Airway epithelial cell (primary cell): ENCODE results near the gene CRTC1. TPM values are rescaled to one million over a fixed set of nuclear protein-coding genes. Genes with fewer than 3 reads are reported as not detected.

Source experiments
- total RNA-seq: library from RNA; depleted of rRNA; stranded (reverse); fragments of >200 nt; gene quantifications from 2 replicates; pipeline ENCODE4 v1.2.3, GENCODE V29; 2015

CRTC1 gene
- total RNA-seq: 2.1 and 3.2 TPM in 2 replicates

GRCh38 chr19:18683109-18683957 lies at the start of gene CRTC1:
TSS of gene CRTC1 (plus strand) at chr19:18683680. CDS start at chr19:18683703, 23 bp downstream.

GRCh38 chr19:18636969-18637629 lies 46.4 kb upstream of the CRTC1 start, which contains the start of gene KLHL26:
TSS of gene KLHL26 (plus strand) at chr19:18637028. CDS start at chr19:18637055, 27 bp downstream.

GRCh38 chr19:18790566-18791314 lies 107.3 kb downstream of the CRTC1 start, which contains the start of gene COMP:
TSS of gene COMP (minus strand) at chr19:18791305. CDS start at chr19:18791269, 36 bp downstream.

GRCh38 chr19:18831524-18832305 lies 148.2 kb downstream of the CRTC1 start, which contains the start of gene UPF1:
TSS of gene UPF1 (plus strand) at chr19:18831959. CDS start at chr19:18832210, 251 bp downstream.

Other genes with a start within 250 kb of the CRTC1 start
- 26.8 and 44.0 TPM in 2 replicates for gene ISYNA1, start 245.5 kb upstream of the CRTC1 start, total RNA-seq
- gene ELL, start 161.6 kb upstream of the CRTC1 start, total RNA-seq: 12.5 and 16.2 TPM in 2 replicates
- 364 and 413 TPM in 2 replicates for gene FKBP8, start 140.1 kb upstream of the CRTC1 start, total RNA-seq
- gene KXD1, start 125.8 kb upstream of the CRTC1 start, total RNA-seq: 105 and 162 TPM in 2 replicates
- gene UBA52, start 111.8 kb upstream of the CRTC1 start, total RNA-seq: 1,269 and 1,304 TPM in 2 replicates
- 143 and 194 TPM in 2 replicates for gene REX1BD, start 94.9 kb upstream of the CRTC1 start, total RNA-seq
- gene CRLF1, start 76.9 kb upstream of the CRTC1 start, total RNA-seq: 1.2 and 2.4 TPM in 2 replicates
- not detected in 2 replicates for gene TMEM59L, start 70.8 kb upstream of the CRTC1 start, total RNA-seq
- 5.3 and 10.3 TPM in 2 replicates for gene KLHL26, start 46.7 kb upstream of the CRTC1 start, total RNA-seq
- gene COMP, start 107.6 kb downstream of the CRTC1 start, total RNA-seq: not detected in 2 replicates
- 50.7 and 71.7 TPM in 2 replicates for gene UPF1, start 148.3 kb downstream of the CRTC1 start, total RNA-seq
- 0.56 and 1.4 TPM in 2 replicates for gene CERS1, start 212.5 kb downstream of the CRTC1 start, total RNA-seq
- 343 and 355 TPM in 2 replicates for gene COPE, start 235.7 kb downstream of the CRTC1 start, total RNA-seq
- 70.6 and 99.5 TPM in 2 replicates for gene DDX49, start 236.0 kb downstream of the CRTC1 start, total RNA-seq